Posterior vena cava (tissue), 2 donors: ENCODE measurements around the gene HS3ST2. TPM values are rescaled to one million over a fixed set of nuclear protein-coding genes. Genes with fewer than 3 reads are reported as not detected.
"Not testable (repeated sequence)": the region's sequence is repeated elsewhere in the genome, so short reads cannot be mapped to it uniquely, and the experiment has no call there.

Experiments used
- DNase-seq: peaks from one replicate; pipeline ENCODE4 v3.0.0-alpha.2; 2020; ENCODE audit warnings: low spot score
- intact Hi-C, 2 donors: fragments of 100-400 bp; cut with DNase I; formaldehyde crosslinking; loops; one replicate each; pipeline versions ENCODE4 v1.14.1 to v1.14.2; 2022 to 2023
- total RNA-seq, 2 donors: library from RNA; stranded (reverse); fragmentation: NEBNext Ultra II Directional; extraction: Animal tissue kit (Norgen Biotek cat#: 25700); gene quantifications; one replicate each; pipeline ENCODE4 v1.2.1, GENCODE V29; 2021
- donor health status: DM: yes; HTN: yes; CAD: no.
- donor health status: DM: yes; HTN: yes; CAD: no.

Gene HS3ST2
- total RNA-seq, 2 donors from 2014 or later, result 2.5 to 4.0 TPM

DNA sequence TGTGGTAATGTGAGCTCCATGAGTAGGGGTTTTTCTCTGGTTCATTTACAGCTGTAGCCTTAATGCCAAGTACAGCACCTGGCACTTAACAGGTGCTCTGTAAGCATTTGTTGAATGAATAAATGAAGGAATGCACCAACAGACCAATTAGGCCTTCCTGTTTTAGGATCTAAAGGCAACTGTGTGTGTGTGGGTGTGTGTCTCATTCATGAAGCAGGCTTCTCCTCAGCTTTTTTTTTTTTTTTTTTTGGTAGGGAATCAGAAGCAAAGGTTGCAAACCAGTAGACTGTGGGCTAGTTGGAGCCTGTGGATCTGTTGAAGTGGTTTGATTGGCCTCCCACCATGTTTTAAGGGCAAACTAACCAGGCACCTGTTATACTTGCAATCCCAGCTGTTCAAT is 48.1 kb downstream of the HS3ST2 start:
- intact Hi-C loops, result no loop called here
- DNase-seq, result no peak

DNA sequence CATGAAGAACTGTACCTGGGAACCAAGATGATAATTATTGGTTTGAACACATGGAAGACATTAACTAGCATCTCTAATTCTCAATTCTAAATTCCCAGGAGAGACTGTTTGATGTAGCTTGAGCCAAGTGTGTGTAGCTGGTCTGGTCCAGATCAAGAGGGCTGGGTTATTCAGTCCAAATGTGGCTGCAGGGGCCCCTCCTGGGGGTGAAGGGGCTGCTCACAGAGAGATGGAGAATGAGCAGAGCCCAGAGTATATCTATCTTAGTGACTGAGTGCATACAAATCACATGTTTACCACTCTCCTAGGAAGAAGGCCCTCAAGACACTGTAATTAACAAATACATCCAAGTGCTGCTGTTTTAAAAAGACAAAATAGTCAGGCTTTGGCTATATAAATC is 50.4 kb downstream of the HS3ST2 start:
- no peak for DNase-seq
- intact Hi-C loops, result no loop called here

DNA sequence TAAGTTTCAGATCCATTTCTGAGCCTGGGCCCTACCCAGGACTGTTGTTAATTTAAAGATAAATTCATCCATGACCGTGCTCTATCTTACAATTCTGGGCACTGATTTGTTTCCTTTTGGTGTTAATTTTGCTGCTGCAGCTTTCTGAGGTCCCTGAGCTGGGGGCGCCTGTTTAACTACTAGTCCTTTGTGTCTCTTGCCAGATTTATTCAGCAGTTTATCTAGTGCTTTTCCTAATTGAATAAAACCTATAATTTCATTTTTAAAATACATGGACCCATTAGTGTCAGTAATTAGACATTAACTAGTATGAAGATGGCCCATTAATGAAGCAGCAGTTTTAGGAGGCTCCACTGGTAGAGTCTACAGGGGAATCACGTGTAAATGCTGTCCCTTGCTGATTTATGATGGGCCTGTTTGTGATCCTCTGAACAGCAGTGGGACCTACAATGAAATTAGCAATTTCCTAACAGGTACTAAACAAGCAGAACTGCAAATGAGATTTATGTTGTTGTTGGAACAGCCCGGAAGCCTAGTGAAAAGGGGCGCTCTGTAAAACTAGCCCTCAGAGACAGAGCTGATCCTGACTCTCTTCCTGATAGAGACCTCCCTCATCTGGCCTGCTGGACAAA is 54.7 kb downstream of the HS3ST2 start:
- intact Hi-C loops, result no loop called here
- no peak for DNase-seq

DNA sequence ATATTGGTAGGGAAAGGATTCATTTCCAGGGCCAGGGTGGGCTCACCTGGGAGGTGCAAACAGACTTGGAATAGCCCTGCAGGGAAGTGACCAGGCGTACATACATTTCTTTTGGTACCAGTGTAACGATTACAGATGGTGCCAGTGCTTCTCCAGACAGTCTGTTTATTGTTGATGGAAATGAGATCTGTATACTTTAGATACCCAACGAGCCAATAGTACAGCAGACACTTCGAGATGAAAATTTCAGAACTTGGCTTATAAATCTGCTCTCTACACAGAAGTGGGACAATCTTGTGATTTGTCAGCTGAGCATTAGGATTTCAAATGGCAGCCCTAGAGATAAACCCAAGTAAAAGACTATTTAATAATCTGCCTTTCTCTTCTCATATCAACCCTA is 57.9 kb downstream of the HS3ST2 start:
- no peak for DNase-seq
- intact Hi-C loops, result no loop called here

DNA sequence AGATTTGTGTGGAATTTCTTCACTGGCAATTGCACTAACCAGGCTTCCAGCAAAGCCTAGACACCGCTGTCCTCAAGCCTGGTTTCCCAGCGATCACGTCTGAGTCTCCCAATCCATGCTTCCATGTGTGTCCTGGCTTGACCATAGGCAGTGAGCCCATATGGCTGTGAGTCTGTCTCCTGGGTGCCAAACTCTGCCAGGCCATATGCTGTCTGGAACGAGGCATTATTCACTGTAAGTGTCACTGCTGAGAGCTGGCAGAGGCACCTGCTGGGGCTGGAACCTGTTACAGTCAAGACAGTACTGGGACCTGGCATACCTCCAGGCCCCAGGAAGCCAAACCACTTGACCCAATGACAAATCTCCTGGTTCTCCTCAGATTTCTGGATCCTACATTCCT is 60.4 kb downstream of the HS3ST2 start:
- intact Hi-C loops, result no loop called here
- no peak for DNase-seq

DNA sequence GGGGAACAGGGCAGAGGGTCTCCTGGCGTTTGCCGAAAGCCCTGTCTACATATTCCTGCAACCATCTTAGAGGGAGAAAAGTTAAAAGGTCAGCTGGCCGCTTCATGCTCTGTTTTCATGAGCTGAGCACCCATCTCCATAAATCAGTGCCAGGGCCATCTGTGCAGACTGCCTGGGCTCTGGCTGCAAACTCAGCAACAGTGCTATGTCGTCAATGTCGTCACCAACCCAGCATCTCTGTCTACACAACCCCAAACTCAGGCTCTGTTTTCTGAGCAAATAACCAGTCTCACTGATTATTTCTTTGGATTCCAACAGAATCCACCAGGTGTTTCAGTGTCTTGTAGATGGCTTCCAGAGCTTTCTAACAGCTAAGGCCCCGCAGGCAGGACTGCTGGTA is 65.0 kb downstream of the HS3ST2 start:
- intact Hi-C loops, result no loop called here
- DNase-seq, result no peak

DNA sequence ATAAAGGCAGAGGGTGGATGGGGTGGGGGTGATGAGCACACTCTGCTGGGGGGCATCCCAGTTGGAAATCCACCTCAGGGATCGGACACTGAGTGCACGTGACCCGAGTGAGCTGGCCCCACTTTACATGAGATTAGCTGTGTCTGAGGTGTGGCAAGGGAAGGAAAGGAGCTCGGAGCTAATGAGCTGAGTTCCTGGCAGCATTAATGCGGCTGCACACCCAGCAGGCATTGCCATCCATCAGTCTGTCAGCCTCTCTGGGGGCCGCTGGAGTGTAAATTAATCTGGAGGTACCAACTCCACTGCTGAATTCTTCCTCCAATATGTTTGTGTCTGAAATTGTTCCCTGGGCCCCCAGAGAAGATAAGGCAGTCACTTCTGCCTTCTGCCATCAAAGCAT is 65.5 kb downstream of the HS3ST2 start:
- intact Hi-C loops, result no loop called here

DNA sequence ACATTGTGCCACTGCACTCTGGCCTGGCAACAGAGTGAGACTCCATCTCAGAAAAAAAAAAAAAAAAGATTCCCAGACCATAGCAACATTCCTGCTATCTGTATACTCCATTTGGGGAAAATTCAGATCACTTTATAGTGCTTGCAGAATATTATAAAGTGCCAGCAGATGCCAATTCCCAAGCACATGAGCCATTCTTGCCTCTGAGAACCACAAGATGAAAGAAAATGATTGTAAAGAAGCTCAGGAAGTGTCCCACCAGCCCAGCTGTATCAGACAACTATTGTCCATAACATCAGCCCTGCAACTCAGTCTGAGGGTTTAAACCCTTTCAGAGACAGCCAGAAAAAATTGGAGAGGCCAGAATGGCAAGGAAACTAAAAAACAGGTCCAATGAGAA is 69.0 kb downstream of the HS3ST2 start:
- intact Hi-C loops, result loop anchor here in 1 of 2 donors (5.0 kb wide), 1 partner anchor 666 kb away; no protein-coding TSS in a partner anchor

More for the DNA sequence above, 65.5 kb downstream of the HS3ST2 start:
- no peak for DNase-seq

DNA sequence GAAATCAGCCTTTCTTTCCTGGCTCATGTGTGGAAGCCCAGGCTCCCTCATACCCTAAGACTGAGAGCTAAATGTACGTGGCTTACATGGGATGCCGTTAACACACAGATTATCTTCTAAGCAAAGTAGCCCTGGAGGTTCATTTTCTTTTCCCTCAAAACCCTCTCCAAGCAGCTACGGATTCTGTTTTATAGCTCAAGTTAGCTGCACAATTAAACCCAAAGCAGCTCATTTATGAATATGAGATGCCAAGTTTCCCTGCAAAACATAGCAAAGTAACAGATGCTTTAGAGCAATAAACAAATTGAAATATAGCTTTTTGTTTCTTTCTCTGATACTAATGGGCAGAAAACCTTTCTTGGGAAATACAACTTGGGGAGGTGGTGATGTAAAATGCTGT is 72.0 kb downstream of the HS3ST2 start:
- intact Hi-C loops, result no loop called here
- DNase-seq, result no peak

More for the DNA sequence above, 69.0 kb downstream of the HS3ST2 start:
- DNase-seq, result no peak

DNA sequence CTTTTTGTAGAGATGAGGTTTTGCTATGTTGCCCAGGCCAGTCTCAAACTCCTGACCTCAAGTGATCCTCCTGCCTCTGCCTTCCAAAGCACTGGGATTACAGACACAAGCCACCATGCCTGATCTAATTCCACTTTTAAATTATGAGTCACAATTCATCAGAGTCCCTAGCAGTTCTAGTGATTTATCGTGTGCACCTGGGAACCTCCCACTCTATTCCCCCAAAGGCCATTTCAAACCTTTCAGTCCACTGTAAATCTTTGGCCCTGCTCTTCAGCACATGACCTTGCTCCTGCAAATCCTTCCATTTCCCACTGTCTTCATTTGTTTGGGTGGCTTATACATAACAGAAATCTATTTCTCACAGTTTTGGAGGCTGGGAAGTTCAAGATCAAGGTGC is 73.0 kb downstream of the HS3ST2 start:
- no peak for DNase-seq
- intact Hi-C loops, result no loop called here

DNA sequence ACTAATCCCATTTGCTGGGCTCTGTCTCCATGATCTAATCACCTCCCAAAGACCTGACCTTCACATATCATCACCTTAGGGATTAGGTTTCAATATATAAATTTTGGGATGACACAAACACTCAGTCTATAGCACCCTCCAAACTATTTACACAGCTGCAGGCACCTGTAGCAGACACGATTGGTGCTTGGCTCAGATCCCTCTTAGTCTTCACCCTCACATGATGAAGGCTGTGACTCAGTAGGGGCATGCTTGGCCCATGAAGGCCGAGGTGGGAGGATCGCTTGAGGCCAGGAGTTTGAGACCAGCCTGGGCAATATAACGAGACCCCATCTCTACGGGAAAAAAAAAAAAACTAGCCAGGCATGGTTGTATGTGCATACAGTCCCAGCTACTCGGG is 73.5 kb downstream of the HS3ST2 start:
- intact Hi-C loops, result no loop called here
- DNase-seq, result no peak

DNA sequence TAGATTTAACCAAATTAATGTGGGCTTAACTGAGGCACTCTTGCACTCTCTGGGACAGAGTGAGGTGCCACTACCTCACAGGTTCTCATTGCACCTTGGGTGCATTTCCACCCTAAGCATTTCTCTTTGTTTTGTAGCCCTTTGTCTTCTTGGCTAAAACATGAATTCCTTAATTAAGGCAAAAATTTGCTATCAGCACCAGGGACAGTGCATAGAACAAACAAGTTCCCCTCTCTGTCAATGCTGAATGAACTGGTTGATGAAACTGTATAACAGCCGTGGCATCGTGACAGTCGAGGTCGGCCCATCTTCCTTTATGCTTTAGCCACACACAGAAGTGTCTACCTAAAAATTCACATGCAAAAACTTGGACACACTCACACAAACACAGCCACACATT is 74.8 kb downstream of the HS3ST2 start:
- no peak for DNase-seq
- intact Hi-C loops, result no loop called here

DNA sequence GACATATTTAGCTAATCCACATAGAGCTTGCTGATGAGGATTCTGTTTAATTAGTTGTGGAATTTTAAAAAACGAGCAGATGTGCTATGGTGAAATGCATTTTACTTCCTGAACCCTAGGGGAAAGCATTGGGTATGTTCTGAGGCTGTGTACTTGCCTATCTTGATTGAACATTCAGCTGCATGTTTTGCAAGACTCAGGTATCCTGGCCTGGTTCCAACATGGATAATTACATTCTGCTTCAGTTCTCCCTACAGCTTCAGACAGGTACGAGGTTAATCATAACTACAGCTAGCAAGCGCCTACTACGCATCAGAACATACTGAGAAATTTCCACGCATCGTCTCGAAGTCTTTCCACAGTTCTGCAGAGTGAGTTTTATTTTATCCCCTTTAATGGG is 77.0 kb downstream of the HS3ST2 start:
- DNase-seq, result no peak
- intact Hi-C loops, result no loop called here

DNA sequence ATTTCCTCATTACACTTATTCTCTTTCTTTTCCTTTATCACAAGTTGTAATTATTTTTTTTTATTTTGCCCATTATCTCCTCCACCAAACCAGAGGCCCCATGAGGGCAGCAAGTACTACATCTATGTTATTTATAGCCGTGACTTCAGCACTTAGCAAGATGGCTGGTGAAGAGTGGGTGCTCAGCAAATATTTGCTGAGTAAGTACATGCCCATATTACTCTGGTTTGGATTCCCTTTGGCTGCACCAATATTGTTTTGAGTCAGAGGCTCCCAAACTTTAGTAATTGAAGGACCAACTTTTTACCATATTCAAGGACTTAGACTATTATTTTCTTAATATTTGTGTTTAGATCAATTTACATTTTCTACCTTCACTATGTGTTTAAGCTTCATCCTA is 83.2 kb downstream of the HS3ST2 start:
- intact Hi-C loops, result no loop called here
- DNase-seq, result no peak

DNA sequence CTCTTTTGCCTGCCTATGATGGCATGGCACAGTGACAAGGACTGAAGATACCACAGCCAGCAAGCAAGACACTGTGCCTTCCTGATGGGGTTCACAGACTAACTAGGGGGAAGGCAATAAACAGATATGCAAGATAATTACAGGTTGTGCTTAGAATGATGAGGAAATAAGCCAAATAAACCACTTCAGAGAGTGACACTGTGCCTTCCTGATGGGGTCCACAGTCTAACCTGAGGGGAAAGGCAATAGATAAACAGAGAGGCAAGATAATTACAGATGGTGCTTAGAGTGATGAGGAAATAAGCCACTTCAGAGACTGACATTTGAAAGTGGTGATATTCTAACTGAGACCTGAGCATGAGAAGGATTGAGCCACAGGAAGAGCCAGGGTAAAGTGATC is 84.2 kb downstream of the HS3ST2 start:
- DNase-seq, result no peak
- intact Hi-C loops, result no loop called here

DNA sequence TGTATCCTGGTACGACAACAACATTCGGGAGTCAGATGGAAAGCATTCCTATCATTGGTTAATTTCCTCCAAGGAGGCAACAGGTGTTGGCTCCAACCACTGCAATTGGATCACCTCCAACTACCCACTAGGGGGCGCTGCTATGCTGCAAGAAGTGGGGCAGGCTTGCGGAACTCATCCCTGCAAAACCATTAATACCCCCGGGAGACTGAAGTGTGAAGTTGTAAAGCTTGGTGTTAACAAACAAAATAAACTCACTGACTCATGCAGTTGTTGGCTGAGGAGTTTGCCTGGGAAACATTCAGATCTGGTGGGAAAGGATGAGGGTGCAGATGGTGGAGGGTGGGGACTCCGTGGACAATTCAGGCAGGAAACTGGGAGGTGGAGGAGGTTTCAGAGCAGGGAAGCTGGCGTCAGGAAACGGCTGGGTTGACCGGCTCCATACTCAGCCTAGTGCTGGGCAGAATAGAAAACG is 84.9 kb downstream of the HS3ST2 start:
- peak; percentile 84 for DNase-seq
- intact Hi-C loops, result no loop called here

DNA sequence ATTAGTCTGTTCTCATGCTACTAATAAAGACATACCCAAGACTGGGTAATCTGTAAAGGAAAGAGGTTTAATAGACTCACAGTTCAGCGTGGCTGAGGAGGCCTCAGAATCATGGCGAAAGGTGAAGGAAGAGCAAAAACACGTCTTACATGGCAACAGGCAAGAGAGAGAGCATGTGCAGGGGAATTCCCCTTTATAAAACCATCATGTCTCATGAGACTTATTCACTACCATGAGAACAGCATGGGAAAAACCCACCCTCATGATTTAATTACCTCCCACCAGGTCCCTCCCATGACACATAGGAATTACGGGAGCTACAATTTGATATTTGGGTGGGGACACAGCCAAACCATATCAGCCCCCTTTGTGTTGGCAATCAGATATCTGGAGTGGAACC is 85.6 kb downstream of the HS3ST2 start:
- DNase-seq, intact Hi-C loops: not testable (repeated sequence)

DNA sequence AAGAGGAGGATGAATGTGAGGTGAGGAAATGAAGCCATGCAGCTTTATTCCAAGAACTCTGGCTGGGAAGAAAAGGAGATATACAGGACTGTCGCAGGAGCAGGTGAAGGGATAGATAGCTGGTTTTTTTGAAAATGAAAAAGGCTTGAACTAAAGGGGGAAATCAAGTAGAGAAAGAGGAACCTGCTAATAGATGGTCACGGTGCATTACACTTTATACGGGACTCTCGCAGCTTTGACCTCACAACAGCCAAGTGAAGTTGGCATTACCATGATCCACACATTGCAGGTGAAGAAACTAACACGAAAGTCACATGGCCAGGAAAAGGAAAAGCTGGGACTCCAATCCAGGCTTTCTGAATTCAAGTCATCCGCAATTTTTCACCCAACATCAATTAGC is 86.9 kb downstream of the HS3ST2 start:
- no peak for DNase-seq
- intact Hi-C loops, result no loop called here

DNA sequence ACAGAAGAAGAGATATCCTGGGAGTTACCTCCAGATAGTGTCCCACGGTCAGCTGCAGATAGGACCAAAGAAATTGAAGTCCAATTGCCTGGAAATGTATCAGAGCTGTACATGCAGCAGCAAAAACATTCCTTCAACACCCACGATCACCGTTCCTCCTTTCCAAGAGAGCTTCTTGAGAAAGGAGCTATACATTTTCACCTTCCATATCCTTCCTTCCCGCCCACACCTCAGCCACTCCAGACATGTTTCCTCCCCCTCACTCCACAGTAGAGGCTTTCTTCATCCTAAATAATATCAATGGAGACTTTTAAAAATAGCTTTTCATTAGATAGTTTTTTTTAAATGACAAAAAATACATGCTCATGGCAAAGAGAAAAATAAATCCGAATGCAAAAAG is 87.6 kb downstream of the HS3ST2 start:
- DNase-seq, result no peak
- intact Hi-C loops, result no loop called here

DNA sequence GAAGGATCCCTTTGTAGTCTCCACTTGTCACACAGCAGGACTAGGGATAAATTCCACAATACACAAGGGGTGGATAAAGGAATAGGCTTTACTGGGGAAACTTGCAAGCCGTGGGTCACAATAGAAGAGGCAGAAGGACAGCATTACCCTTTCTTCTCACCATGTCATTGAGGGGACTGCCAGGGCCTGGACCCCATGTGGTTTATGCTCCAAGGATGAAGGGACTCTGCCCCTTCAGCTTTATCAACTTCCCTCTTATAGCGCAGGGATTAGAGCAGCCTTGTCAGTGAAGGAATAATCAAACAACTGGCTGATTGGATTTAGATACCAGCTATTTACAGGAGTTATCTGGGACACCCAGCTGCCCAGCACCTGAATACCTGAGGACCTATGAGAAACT is 89.8 kb downstream of the HS3ST2 start:
- no peak for DNase-seq
- intact Hi-C loops, result no loop called here

DNA sequence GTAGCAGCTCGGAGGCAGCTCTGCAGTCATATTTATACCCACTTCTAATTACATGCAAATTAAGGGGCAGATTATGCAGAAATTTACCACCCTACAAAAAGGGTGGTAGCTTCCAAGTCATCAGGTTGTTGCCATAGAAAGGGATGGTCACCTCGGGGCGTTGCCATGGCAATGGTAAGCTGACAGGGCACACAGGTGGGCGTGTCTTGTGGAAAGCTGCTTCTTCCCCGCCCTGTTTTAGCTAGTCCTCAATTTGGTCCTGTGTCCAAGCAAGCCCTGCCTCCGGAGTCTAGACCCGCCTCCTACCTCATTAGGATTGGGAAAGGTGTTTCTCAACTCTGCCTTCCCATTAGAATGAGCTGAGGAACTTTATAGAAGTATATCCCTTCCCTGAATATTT is 98.7 kb downstream of the HS3ST2 start:
- intact Hi-C loops, result no loop called here
- DNase-seq, result peak; percentile 37

DNA sequence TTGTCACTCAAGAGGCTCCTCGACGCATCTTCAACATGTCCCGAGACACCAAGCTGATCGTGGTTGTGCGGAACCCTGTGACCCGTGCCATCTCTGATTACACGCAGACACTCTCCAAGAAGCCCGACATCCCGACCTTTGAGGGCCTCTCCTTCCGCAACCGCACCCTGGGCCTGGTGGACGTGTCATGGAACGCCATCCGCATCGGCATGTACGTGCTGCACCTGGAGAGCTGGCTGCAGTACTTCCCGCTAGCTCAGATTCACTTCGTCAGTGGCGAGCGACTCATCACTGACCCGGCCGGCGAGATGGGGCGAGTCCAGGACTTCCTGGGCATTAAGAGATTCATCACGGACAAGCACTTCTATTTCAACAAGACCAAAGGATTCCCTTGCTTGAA is 101.0 kb downstream of the HS3ST2 start:
- DNase-seq, result no peak
- intact Hi-C loops, result no loop called here
